ENCODE results near the gene RALGPS1.
"Not testable (repeated sequence)": the region's sequence is repeated elsewhere in the genome, so short reads cannot be mapped to it uniquely, and the experiment has no call there.

The RALGPS1 gene

GRCh38 chr9:127165116-127165515, 250.5 kb downstream of the RALGPS1 start:
- no peak for DNase-seq

- no peak for DNase-seq
Observed at GRCh38 chr9:127166111-127166510, 251.5 kb downstream of the RALGPS1 start.

- no peak for DNase-seq
Observed at GRCh38 chr9:127166651-127167524, 252.3 kb downstream of the RALGPS1 start.

GRCh38 chr9:127167560-127168326, 253.2 kb downstream of the RALGPS1 start:
- DNase-seq, result no peak

GRCh38 chr9:127168756-127169574, 254.4 kb downstream of the RALGPS1 start:
- no peak for DNase-seq

GRCh38 chr9:127169575-127169883, 254.9 kb downstream of the RALGPS1 start:
- DNase-seq, result no peak

- DNase-seq, result no peak
Observed at GRCh38 chr9:127170103-127170502, 255.5 kb downstream of the RALGPS1 start.

- no peak for DNase-seq
Observed at GRCh38 chr9:127170652-127171051, 256.1 kb downstream of the RALGPS1 start.

- DNase-seq, result not testable (repeated sequence)
Observed at GRCh38 chr9:127171348-127171747, 256.8 kb downstream of the RALGPS1 start.

- DNase-seq, result no peak
Observed at GRCh38 chr9:127172066-127172707, 257.6 kb downstream of the RALGPS1 start.

- no peak for DNase-seq
Observed at GRCh38 chr9:127173063-127173462, 258.5 kb downstream of the RALGPS1 start.

- DNase-seq, result no peak
Observed at GRCh38 chr9:127174386-127175318, 260.1 kb downstream of the RALGPS1 start.

GRCh38 chr9:127175319-127175715, 260.7 kb downstream of the RALGPS1 start:
- DNase-seq, result no peak

- no peak for DNase-seq
Observed at GRCh38 chr9:127175764-127176163, 261.2 kb downstream of the RALGPS1 start.

GRCh38 chr9:127176631-127177030, 262.0 kb downstream of the RALGPS1 start:
- DNase-seq, result no peak

GRCh38 chr9:127177231-127177630, 262.6 kb downstream of the RALGPS1 start:
- DNase-seq, result no peak

GRCh38 chr9:127177665-127178265, 263.2 kb downstream of the RALGPS1 start:
- no peak for DNase-seq

GRCh38 chr9:127178686-127179632, 264.4 kb downstream of the RALGPS1 start:
- DNase-seq, result no peak

- no peak for DNase-seq
Observed at GRCh38 chr9:127179633-127180441, 265.3 kb downstream of the RALGPS1 start.
